Right lobe of liver (tissue), 6 donors: ENCODE measurements around the gene NANS. TPM values are rescaled to one million over a fixed set of nuclear protein-coding genes. Genes with fewer than 3 reads are reported as not detected.

ENCODE experiments used
- ATAC-seq, 4 donors: fragments of 200-7000 bp; cut with Tn5 transposase; one replicate each; pipeline ENCODE4 v1.9.1; 2020; ENCODE audit warnings: mild to moderate bottlenecking in 4 of 4, moderate library complexity in 4 of 4
- DNase-seq, 3 donors: peaks; one replicate each; pipeline ENCODE4 v3.0.0-alpha.2; 2020
- H3K27ac ChIP-seq, 3 donors: fragments of 200-600 bp; one replicate each; pipeline ENCODE4 v1.8.0; 2022
- H3K27me3 ChIP-seq, 2 donors: fragments of 200-600 bp; one replicate each; pipeline ENCODE4 v1.8.0; 2022
- H3K36me3 ChIP-seq, 4 donors: fragments of 200-600 bp; sonication (generic) in 1 of 4; one replicate each; pipeline versions ENCODE4 v1.5.1 to v1.8.0; 2017 to 2022; ENCODE audit warnings: control low read depth in 1 of 4
- H3K4me1 ChIP-seq, 4 donors: fragments of 200-600 bp; sonication (generic) in 1 of 4; one replicate each; pipeline versions ENCODE4 v1.5.1 to v1.8.0; 2017 to 2022; ENCODE audit warnings: control low read depth in 1 of 4
- H3K4me3 ChIP-seq, 3 donors: fragments of 200-600 bp; one replicate each; pipeline ENCODE4 v1.8.0; 2022
- H3K9me3 ChIP-seq, 4 donors: fragments of 200-600 bp; sonication (generic) in 1 of 4; one replicate each; pipeline versions ENCODE4 v1.5.1 to v1.8.0; 2017 to 2022; ENCODE audit warnings: control low read depth in 1 of 4
- CTCF ChIP-seq, 4 donors: fragments of 200-600 bp in 3 of 4; fragments of 450-650 bp in 1 of 4; IDR thresholded peaks; one replicate each; pipeline versions ENCODE4 v1.5.1 to v1.8.0; 2016 to 2022; ENCODE audit warnings: antibody characterized with exemption in 4 of 4, mild to moderate bottlenecking in 2 of 4
- POLR2A ChIP-seq: fragments of 450-650 bp; IDR thresholded peaks from one replicate; pipeline ENCODE4 v1.6.1; 2017; ENCODE audit warnings: antibody characterized with exemption, mild to moderate bottlenecking
- WGBS: methylation state at CpG from one replicate; pipeline ENCODE4 v1.1.6; 2018; ENCODE audit warnings: low coverage, low lambda C conversion rate; ENCODE audit not compliant: insufficient coverage; ENCODE audit errors: missing lambda C conversion rate; 5-methylcytosine and 5-hydroxymethylcytosine counted together
- intact Hi-C, 2 donors: fragments of 100-400 bp; cut with DNase I; formaldehyde crosslinking; loops; one replicate each; pipeline versions ENCODE4 v1.11.2 to v1.14.1; 2022
- total RNA-seq, 6 experiments: library from RNA; depleted of rRNA in 2 of 6; stranded (reverse); fragments of >200 nt in 2 of 6; fragmentation: NEBNext Ultra II Directional in 3 of 6; extraction: Animal tissue kit (Norgen Biotek cat#: 25700) in 3 of 6; gene quantifications; one replicate each; pipeline versions ENCODE4 v1.1.0 to v1.2.4, GENCODE V29; 2016 to 2023
- donor health status: DM: no; HTN: yes; CAD: no.
- donor health status: DM: no; HTN: no; CAD: no.
- donor health status: DM: no; HTN: no; CAD: no.
- donor health status: DM: no; HTN: yes; CAD: no.
- donor health status: DM: no; HTN: yes; CAD: no.

NANS gene
- total RNA-seq, 6 experiments from 2014 or later: 16.4 to 43.2 (median 30.2) TPM

DNA sequence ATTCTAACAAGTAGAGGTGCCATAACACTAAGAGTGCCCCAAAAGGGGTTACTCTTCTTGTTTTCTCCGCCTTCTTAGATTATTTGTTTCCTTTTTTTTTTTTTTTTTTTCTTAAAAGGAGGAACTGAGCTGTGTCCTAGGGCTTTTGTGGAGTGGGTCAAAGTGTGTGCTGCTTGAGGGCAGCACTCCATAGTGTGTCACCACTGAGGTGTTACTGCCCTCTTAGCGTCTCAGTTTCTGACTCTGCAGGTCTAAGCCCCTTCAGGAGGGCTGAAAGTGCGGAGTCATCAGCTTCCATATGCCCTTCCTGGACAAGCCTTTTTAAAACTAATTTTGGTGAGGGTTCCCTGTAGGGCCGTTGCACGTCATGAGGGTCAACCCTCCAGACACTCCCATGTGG, 12.6 kb upstream of the NANS start:
- DNase-seq (no peak), ATAC-seq (no peak)
- intact Hi-C loops: no loop called here
- no peak overlapping the region for H3K27ac ChIP-seq
- no peaks in the 10 kb centered on the region for H3K36me3 ChIP-seq
- no peak overlapping the region for H3K4me3 ChIP-seq
- no peaks in the 10 kb centered on the region for H3K27me3 ChIP-seq
- WGBS: 77% methylated on average over 5 of the region's 5 CpGs
- H3K4me1 ChIP-seq: no peaks in the 10 kb centered on the region
- H3K9me3 ChIP-seq: no peaks in the 10 kb centered on the region
- TF ChIP-seq POLR2A: no peak
- no peak for TF ChIP-seq CTCF (IDR thresholded peaks at IDR 0.05)

DNA sequence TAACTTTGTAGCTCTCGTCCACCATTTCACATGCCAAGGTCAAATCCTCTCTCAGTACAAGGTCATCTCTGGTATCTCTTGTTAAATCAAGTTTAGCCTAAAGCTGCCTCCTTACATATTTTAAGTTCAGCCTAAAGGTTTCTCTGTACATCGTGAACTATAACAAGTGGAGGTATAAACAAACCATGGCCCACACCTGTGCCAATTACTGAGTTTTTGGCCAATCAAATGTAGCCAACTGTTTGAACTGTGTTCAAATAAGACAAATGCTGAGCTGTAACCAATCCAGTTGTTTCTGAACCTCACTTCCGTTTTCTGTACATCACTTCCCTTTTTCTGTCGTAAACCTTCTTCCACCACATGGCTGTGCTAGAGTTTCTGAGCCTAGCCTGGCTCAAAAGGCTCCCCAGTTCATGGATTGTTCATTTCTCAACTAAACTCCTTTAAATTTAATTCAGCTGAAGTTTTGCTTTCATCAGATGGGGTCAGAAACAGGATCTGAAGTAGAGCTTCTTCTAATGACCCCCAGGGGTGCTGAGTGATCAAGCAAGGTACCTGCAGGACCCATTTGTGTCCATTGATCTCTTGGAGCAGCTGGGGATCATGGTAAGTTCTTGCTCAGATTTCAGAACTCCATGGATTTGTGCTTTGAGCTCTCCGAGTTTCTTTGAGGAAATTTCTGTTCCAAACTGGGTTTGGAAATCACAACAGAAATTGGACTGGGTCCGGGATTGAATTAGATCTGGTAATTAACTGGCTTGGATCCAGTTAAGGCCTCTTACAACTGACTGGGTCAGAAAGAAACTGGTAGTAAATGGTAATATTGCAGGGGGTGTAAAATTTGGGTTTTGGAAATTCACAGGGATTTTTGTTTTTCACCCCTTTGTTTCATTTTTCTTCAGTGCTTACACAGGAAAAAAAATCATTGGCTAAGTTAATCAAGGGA, 11.0 kb upstream of the NANS start:
- no peak overlapping the region for H3K4me3 ChIP-seq

GRCh38 chr9:98046180-98046543, 10.4 kb upstream of the NANS start:
- no peaks in the 10 kb centered on the region for H3K36me3 ChIP-seq
- H3K27me3 ChIP-seq: no peaks in the 10 kb centered on the region
- WGBS: 81% methylated on average over 9 of the region's 9 CpGs
- H3K4me1 ChIP-seq: no peaks in the 10 kb centered on the region
- no peak for TF ChIP-seq POLR2A
- TF ChIP-seq CTCF (IDR thresholded peaks at IDR 0.05): no peak
- DNase-seq: no peak
- no peak overlapping the region for H3K27ac ChIP-seq
- intact Hi-C loops: no loop called here
- ATAC-seq: no peak
- no peaks in the 10 kb centered on the region for H3K9me3 ChIP-seq
- H3K4me3 ChIP-seq: no peak overlapping the region

More for the DNA sequence above, 11.0 kb upstream of the NANS start:
- DNase-seq: no peak
- Histone ChIP-seq H3K27ac (no peak overlapping the region), H3K36me3 (no peaks in the 10 kb centered on the region), H3K4me1 (no peaks in the 10 kb centered on the region), H3K27me3 (no peaks in the 10 kb centered on the region), H3K9me3 (no peaks in the 10 kb centered on the region)
- TF ChIP-seq CTCF (IDR thresholded peaks at IDR 0.05): no peak
- no peak for TF ChIP-seq POLR2A
- intact Hi-C loops: no loop called here
- ATAC-seq: peak in 3 of 4 donors; percentile 33 to 62 (median 35)
- WGBS: 56% methylated on average over 6 of the region's 6 CpGs

GRCh38 chr9:98047002-98047401, 9.5 kb upstream of the NANS start:
- no peak for TF ChIP-seq CTCF (IDR thresholded peaks at IDR 0.05)
- TF ChIP-seq POLR2A: no peak
- WGBS: 70% methylated on average over 5 of the region's 5 CpGs

More at GRCh38 chr9:98047002-98047401, 9.5 kb upstream of the NANS start:
- Histone ChIP-seq H3K27me3 (no peaks in the 10 kb centered on the region), H3K9me3 (no peaks in the 10 kb centered on the region), H3K4me3 (no peak overlapping the region), H3K36me3 (no peaks in the 10 kb centered on the region), H3K4me1 (no peaks in the 10 kb centered on the region), H3K27ac (no peak overlapping the region)
- intact Hi-C loops: no loop called here
- no peak for ATAC-seq
- DNase-seq: no peak
